Transverse colon (tissue), 4 donors: Measurements from ENCODE around the gene MUC6. TPM values are rescaled to one million over a fixed set of nuclear protein-coding genes. Genes with fewer than 3 reads are reported as not detected.

Experiments used
- DNase-seq: peaks from one replicate; pipeline ENCODE4 v3.0.0-alpha.2; 2019
- H3K27ac ChIP-seq, 4 donors: fragments of 200-600 bp; sonication (generic); 2 replicates each; pipeline ENCODE4 v1.5.1; 2016 to 2018; ENCODE audit warnings: inconsistent platforms in 4 of 4
- H3K27me3 ChIP-seq: fragments of 200-600 bp; sonication (generic); 2 replicates; pipeline ENCODE4 v1.5.1; 2017; ENCODE audit warnings: inconsistent platforms
- H3K36me3 ChIP-seq, 4 donors: fragments of 200-600 bp; sonication (generic); 2 replicates each; pipeline ENCODE4 v1.5.1; 2017 to 2019; ENCODE audit warnings: inconsistent platforms in 4 of 4
- H3K4me1 ChIP-seq, 4 donors: fragments of 200-600 bp; sonication (generic); 2 replicates each; pipeline ENCODE4 v1.5.1; 2017 to 2020; ENCODE audit warnings: inconsistent platforms in 4 of 4
- H3K4me3 ChIP-seq, 4 donors: fragments of 200-600 bp; sonication (generic); 1 replicate in 1 of 4; 2 replicates in 3 of 4; pipeline versions ENCODE4 v1.5.1 to v1.6.1; 2017 to 2019; ENCODE audit warnings: inconsistent platforms in 4 of 4
- H3K9me3 ChIP-seq, 2 donors: fragments of 200-600 bp; sonication (generic); 2 replicates each; pipeline ENCODE4 v1.5.1; 2017 to 2019; ENCODE audit warnings: inconsistent platforms in 2 of 2
- EP300 ChIP-seq: sonication (generic); formaldehyde crosslinking; IDR thresholded peaks from one replicate; pipeline ENCODE4 v1.6.1; 2017; ENCODE audit warnings: antibody characterized with exemption, low read depth
- POLR2A ChIP-seq: fragments of 450-650 bp; IDR thresholded peaks from one replicate; pipeline ENCODE4 v1.6.1; 2016; ENCODE audit warnings: antibody characterized with exemption, mild to moderate bottlenecking, moderate library complexity
- POLR2AphosphoS5 ChIP-seq, 3 donors: sonication (generic); formaldehyde crosslinking; IDR thresholded peaks; one replicate each; pipeline ENCODE4 v1.6.1; 2016; ENCODE audit warnings: antibody characterized with exemption in 3 of 3
- WGBS, 2 donors: methylation state at CpG; one replicate each; pipeline ENCODE4 v1.1.5; 2018; ENCODE audit warnings: low coverage in 1 of 2; 5-methylcytosine and 5-hydroxymethylcytosine counted together
- in situ Hi-C, 4 donors: fragments of 200-750 bp; cut with MboI; loops; one replicate each; pipeline versions ENCODE4 v1.15.0 to v1.15.1; 2017; ENCODE audit warnings: low sequenced_read_pairs in 3 of 4, low pct_ligation_motif_present in 1 of 4, low pct_unique_long_range_greater_than_20kb in 1 of 4
- intact Hi-C: fragments of 100-400 bp; cut with DNase I; formaldehyde crosslinking; loops from one replicate; pipeline ENCODE4 v1.15.1; 2023; ENCODE audit warnings: low total_unique reads
- total RNA-seq, 4 donors: library from RNA; depleted of rRNA; stranded (reverse); fragments of >200 nt; gene quantifications; one replicate each; pipeline ENCODE4 v1.1.0, GENCODE V29; 2016
- TF ChIP-seq, protein P1 (sequence below), 5 experiments: fragments of 200-600 bp in 3 of 5; fragments of 450-650 bp in 2 of 5; sonication (generic) in 3 of 5; IDR thresholded peaks; 1 replicate in 2 of 5; 2 replicates in 3 of 5; pipeline ENCODE4 v1.5.1; 2016 to 2017; ENCODE audit warnings: antibody characterized with exemption in 5 of 5, inconsistent platforms in 3 of 5, mild to moderate bottlenecking in 2 of 5, moderate library complexity in 1 of 5

The MUC6 gene
- total RNA-seq, 4 donors from 2014 or later = not detected

GRCh38 chr11:1025410-1026162 lies 10.9 kb downstream of the MUC6 start:
- 37% methylated on average over 8 of the region's 35 CpGs; no CpG with 5 or more reads in 1 of the 2 donors for WGBS, 2 donors
- in situ Hi-C loops (loop anchor here in 3 of 4 donors (25.0 kb wide), 2 partner anchors 113 to 163 kb away; partner anchors contain the start of gene CHID1 (in 1 of the 3)), intact Hi-C loops (no loop called here)
- peaks cover 2% of the 10 kb centered on the region for H3K27me3 ChIP-seq
- no peaks in the 10 kb centered on the region for H3K4me1 ChIP-seq
- DNase-seq = no peak
- TF ChIP-seq POLR2A (no peak), EP300 (no peak), POLR2AphosphoS5 (IDR thresholded peaks at IDR 0.05) (no peak)
- TF ChIP-seq, protein P1, sequence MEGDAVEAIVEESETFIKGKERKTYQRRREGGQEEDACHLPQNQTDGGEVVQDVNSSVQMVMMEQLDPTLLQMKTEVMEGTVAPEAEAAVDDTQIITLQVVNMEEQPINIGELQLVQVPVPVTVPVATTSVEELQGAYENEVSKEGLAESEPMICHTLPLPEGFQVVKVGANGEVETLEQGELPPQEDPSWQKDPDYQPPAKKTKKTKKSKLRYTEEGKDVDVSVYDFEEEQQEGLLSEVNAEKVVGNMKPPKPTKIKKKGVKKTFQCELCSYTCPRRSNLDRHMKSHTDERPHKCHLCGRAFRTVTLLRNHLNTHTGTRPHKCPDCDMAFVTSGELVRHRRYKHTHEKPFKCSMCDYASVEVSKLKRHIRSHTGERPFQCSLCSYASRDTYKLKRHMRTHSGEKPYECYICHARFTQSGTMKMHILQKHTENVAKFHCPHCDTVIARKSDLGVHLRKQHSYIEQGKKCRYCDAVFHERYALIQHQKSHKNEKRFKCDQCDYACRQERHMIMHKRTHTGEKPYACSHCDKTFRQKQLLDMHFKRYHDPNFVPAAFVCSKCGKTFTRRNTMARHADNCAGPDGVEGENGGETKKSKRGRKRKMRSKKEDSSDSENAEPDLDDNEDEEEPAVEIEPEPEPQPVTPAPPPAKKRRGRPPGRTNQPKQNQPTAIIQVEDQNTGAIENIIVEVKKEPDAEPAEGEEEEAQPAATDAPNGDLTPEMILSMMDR (IDR thresholded peaks at IDR 0.05) = no peak
- H3K27ac ChIP-seq = no peak overlapping the region
- no peaks in the 10 kb centered on the region for H3K9me3 ChIP-seq
- no peak overlapping the region for H3K4me3 ChIP-seq
- H3K36me3 ChIP-seq = no peaks in the 10 kb centered on the region

DNA sequence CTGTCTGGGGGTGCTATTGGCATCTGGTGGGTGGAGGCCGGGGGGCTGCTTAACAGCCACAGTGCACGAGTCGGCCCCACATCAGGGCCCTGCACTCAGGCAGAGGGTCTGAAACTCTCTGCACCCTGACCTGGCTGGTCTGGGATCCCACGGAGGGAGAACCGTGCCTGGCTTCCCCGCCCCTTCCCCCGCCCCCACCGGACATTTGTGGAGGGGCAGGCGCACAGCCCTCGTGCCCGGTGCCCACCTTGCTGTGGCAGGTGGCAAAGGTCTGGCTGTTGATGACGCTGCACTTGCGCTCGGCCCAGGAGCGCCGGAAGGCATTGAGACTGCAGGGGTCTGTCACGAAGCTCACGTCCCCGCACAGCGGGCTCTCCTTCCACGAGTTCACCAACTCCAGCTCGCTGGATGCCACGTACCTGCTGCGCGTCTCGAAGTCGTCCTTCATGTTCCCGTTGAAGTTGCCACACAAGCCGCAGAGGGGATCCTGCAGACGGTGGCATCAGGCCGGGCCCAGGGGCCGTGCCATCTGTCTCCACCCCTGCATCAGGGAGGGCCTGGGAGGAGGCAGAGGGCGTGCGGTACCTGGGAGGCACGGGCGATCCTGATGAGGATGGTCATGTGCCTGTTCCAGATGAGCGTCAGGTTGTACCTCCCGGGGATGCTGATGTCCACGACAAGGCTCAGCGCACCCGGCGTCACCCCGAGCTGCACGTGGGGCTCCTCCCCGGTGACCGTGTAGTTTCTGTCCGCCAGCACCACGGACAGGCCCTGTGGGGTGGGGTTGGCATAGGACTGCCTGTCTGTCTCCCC lies 11.7 kb downstream of the MUC6 start:
- TF ChIP-seq POLR2AphosphoS5 (IDR thresholded peaks at IDR 0.05) (no peak), EP300 (no peak), POLR2A (no peak)
- TF ChIP-seq, protein P1 (IDR thresholded peaks at IDR 0.05) = no peak
- Histone ChIP-seq H3K4me3 (no peak overlapping the region), H3K9me3 (no peaks in the 10 kb centered on the region), H3K36me3 (no peaks in the 10 kb centered on the region), H3K27ac (no peak overlapping the region), H3K4me1 (no peaks in the 10 kb centered on the region), H3K27me3 (no peaks in the 10 kb centered on the region)
- in situ Hi-C loops (loop anchor here in 3 of 4 donors (25.0 kb wide), 2 partner anchors 113 to 163 kb away; partner anchors contain the start of gene CHID1 (in 1 of the 3)), intact Hi-C loops (no loop called here)
- DNase-seq = no peak
- 89% methylated on average over 36 of the region's 48 CpGs; no CpG with 5 or more reads in 1 of the 2 donors for WGBS, 2 donors

DNA sequence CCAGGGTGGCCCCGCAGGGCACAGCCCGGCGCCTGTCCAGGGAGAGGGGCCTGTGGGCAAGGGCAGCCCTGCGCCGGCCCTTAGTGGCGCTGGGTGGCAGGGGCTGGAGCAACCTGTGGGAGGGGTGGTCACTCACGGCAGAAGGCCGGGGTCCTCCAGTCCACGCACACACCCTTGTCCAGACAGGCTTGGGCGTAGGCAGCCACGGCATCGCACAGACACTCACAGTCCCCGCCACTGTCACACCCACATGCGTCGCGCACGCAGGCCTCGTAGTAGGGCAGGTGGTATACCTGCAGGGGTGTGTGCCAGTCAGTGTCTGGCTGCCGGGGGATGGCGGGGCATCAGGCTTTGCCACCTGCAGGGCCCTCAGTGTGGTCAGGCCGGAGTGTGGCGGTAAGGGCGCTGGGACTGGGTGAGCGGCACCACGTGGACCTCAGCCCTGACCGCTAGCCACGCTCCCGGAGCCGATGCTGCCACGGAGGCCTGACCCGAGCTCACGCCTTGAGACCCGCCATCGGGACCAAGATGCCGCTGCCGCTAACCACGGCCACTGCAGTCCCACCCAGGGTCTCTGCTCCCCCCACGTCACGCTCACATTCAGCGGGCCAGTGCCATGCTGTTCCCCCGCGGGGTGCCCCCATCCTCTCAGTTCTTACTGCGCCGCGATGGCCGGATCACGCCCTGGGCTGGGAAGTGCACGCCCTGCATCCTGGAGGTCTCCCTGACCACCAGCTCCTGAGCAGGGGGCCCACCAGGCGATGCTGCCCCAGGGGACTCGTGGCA lies 12.5 kb downstream of the MUC6 start:
- no peaks in the 10 kb centered on the region for H3K27me3 ChIP-seq
- in situ Hi-C loops = no loop called here

More for the DNA sequence above, 12.5 kb downstream of the MUC6 start:
- Histone ChIP-seq H3K9me3 (no peaks in the 10 kb centered on the region), H3K27ac (no peak overlapping the region), H3K36me3 (no peaks in the 10 kb centered on the region), H3K4me1 (no peaks in the 10 kb centered on the region), H3K4me3 (no peak overlapping the region)
- intact Hi-C loops = no loop called here
- DNase-seq = no peak
- WGBS, 2 donors = 92% methylated on average over 50 of the region's 50 CpGs; no CpG with 5 or more reads in 1 of the 2 donors
- TF ChIP-seq POLR2A (no peak), POLR2AphosphoS5 (IDR thresholded peaks at IDR 0.05) (no peak), EP300 (no peak)
- TF ChIP-seq, protein P1 (IDR thresholded peaks at IDR 0.05) = no peak
